ENCODE data around the gene EHD4.

EHD4 gene

GRCh38 chr15:41957021-41957897 lies 15.1 kb downstream of the EHD4 start:
- no peak for DNase-seq (ENCODE audit: low spot score)

GRCh38 chr15:41955807-41956525 lies 16.4 kb downstream of the EHD4 start:
- no peak for DNase-seq (ENCODE audit: low spot score)

- DNase-seq (ENCODE audit: low spot score), result no peak
Measured at GRCh38 chr15:41955100-41955499, 17.3 kb downstream of the EHD4 start.

GRCh38 chr15:41954036-41954435 lies 18.3 kb downstream of the EHD4 start:
- DNase-seq (ENCODE audit: low spot score), result no peak

GRCh38 chr15:41952013-41952563 lies 20.3 kb downstream of the EHD4 start:
- no peak for DNase-seq (ENCODE audit: low spot score)

GRCh38 chr15:41951571-41951970 lies 20.8 kb downstream of the EHD4 start:
- no peak for DNase-seq (ENCODE audit: low spot score)

GRCh38 chr15:41950489-41950888 lies 21.9 kb downstream of the EHD4 start:
- no peak for DNase-seq (ENCODE audit: low spot score)

- DNase-seq (ENCODE audit: low spot score), result no peak
Measured at GRCh38 chr15:41950127-41950483, 22.3 kb downstream of the EHD4 start.

- DNase-seq (ENCODE audit: low spot score), result no peak
Measured at GRCh38 chr15:41949401-41950126, 22.8 kb downstream of the EHD4 start.

- no peak for DNase-seq (ENCODE audit: low spot score)
Measured at GRCh38 chr15:41948490-41948889, 23.9 kb downstream of the EHD4 start.

- DNase-seq (ENCODE audit: low spot score), result no peak
Measured at GRCh38 chr15:41946970-41947369, 25.4 kb downstream of the EHD4 start.

- DNase-seq (ENCODE audit: low spot score), result no peak
Measured at GRCh38 chr15:41945731-41946130, 26.6 kb downstream of the EHD4 start.

GRCh38 chr15:41945221-41945620 lies 27.1 kb downstream of the EHD4 start:
- DNase-seq (ENCODE audit: low spot score), result no peak

GRCh38 chr15:41944313-41944940 lies 27.9 kb downstream of the EHD4 start:
- no peak for DNase-seq (ENCODE audit: low spot score)

GRCh38 chr15:41943543-41944312 lies 28.6 kb downstream of the EHD4 start:
- DNase-seq (ENCODE audit: low spot score), result no peak

- DNase-seq (ENCODE audit: low spot score), result no peak
Measured at GRCh38 chr15:41942886-41943285, 29.5 kb downstream of the EHD4 start.

GRCh38 chr15:41941644-41942415 lies 30.5 kb downstream of the EHD4 start:
- no peak for DNase-seq (ENCODE audit: low spot score)

GRCh38 chr15:41940441-41940857 lies 31.9 kb downstream of the EHD4 start:
- DNase-seq (ENCODE audit: low spot score), result no peak

- DNase-seq (ENCODE audit: low spot score), result no peak
Measured at GRCh38 chr15:41939986-41940385, 32.4 kb downstream of the EHD4 start.

GRCh38 chr15:41937568-41937923 lies 34.8 kb downstream of the EHD4 start:
- no peak for DNase-seq (ENCODE audit: low spot score)
